Pulmonary artery endothelial cell (primary cell): ENCODE results near the gene DHRS12. TPM values are rescaled to one million over a fixed set of nuclear protein-coding genes. Genes with fewer than 3 reads are reported as not detected.

Experiments used
- DNase-seq: peaks from one replicate; pipeline ENCODE4 v3.0.0-alpha.2; 2011; ENCODE audit warnings: low read depth, low spot score
- total RNA-seq: library from RNA; depleted of rRNA; stranded (reverse); fragments of >200 nt; gene quantifications from 2 replicates; pipeline ENCODE4 v1.2.3, GENCODE V29; 2014

DHRS12 gene
- total RNA-seq, 1 donor from 2014 or later, result 7.3 TPM

- DNase-seq, result no peak
Observed at GRCh38 chr13:51763486-51763885, 40.5 kb downstream of the DHRS12 start.

GRCh38 chr13:51761643-51762350, 42.2 kb downstream of the DHRS12 start:
- no peak for DNase-seq

GRCh38 chr13:51760592-51760991, 43.4 kb downstream of the DHRS12 start:
- DNase-seq, result no peak

- DNase-seq, result no peak
Observed at GRCh38 chr13:51759240-51759639, 44.7 kb downstream of the DHRS12 start.

- DNase-seq, result no peak
Observed at GRCh38 chr13:51758691-51759090, 45.3 kb downstream of the DHRS12 start.

GRCh38 chr13:51756651-51757050, 47.3 kb downstream of the DHRS12 start:
- DNase-seq, result no peak

GRCh38 chr13:51747438-51748434, 56.2 kb downstream of the DHRS12 start:
- DNase-seq, result no peak

- DNase-seq, result no peak
Observed at GRCh38 chr13:51746802-51747201, 57.2 kb downstream of the DHRS12 start.

- no peak for DNase-seq
Observed at GRCh38 chr13:51745243-51745642, 58.7 kb downstream of the DHRS12 start.

GRCh38 chr13:51742611-51743010, 61.4 kb downstream of the DHRS12 start:
- no peak for DNase-seq

- no peak for DNase-seq
Observed at GRCh38 chr13:51742031-51742430, 61.9 kb downstream of the DHRS12 start.

- no peak for DNase-seq
Observed at GRCh38 chr13:51740698-51741097, 63.3 kb downstream of the DHRS12 start.

GRCh38 chr13:51739027-51739764, 64.8 kb downstream of the DHRS12 start:
- DNase-seq, result no peak

GRCh38 chr13:51738226-51738905, 65.6 kb downstream of the DHRS12 start:
- no peak for DNase-seq

- DNase-seq, result no peak
Observed at GRCh38 chr13:51737609-51738008, 66.4 kb downstream of the DHRS12 start.

- no peak for DNase-seq
Observed at GRCh38 chr13:51734786-51735185, 69.2 kb downstream of the DHRS12 start.

GRCh38 chr13:51733374-51734298, 70.3 kb downstream of the DHRS12 start:
- no peak for DNase-seq

- no peak for DNase-seq
Observed at GRCh38 chr13:51731759-51732158, 72.2 kb downstream of the DHRS12 start.

GRCh38 chr13:51730927-51731326, 73.0 kb downstream of the DHRS12 start:
- DNase-seq, result no peak
